Measurements from ENCODE around the gene PAX5.
"Not testable (repeated sequence)": the region's sequence is repeated elsewhere in the genome, so short reads cannot be mapped to it uniquely, and the experiment has no call there.

PAX5 gene

GRCh38 chr9:37033682-37034304 lies at the start of gene PAX5:
PAX5 (minus strand) TSS chr9:37034268; CDS start chr9:37034031, 237 bp downstream.
- TF ChIP-seq CTCF (IDR thresholded peaks at IDR 0.05) (no peak), ZFX (IDR thresholded peaks at IDR 0.05; ENCODE audit: borderline replicate concordance) (no peak)
- peak within 1 kb of the TSS; percentile 68 for H3K27ac ChIP-seq

GRCh38 chr9:37083654-37084053 lies 49.6 kb upstream of the PAX5 start:
- no peak for TF ChIP-seq ZFX (IDR thresholded peaks at IDR 0.05; ENCODE audit: borderline replicate concordance)
- no peak for TF ChIP-seq CTCF (IDR thresholded peaks at IDR 0.05)
- no peak overlapping the region for H3K27ac ChIP-seq

GRCh38 chr9:37082214-37082765 lies 48.2 kb upstream of the PAX5 start:
- TF ChIP-seq CTCF (IDR thresholded peaks at IDR 0.05) (no peak), ZFX (IDR thresholded peaks at IDR 0.05; ENCODE audit: borderline replicate concordance) (no peak)
- H3K27ac ChIP-seq = no peak overlapping the region

GRCh38 chr9:37081507-37081906 lies 47.4 kb upstream of the PAX5 start:
- not testable (repeated sequence) for H3K27ac ChIP-seq

GRCh38 chr9:37080165-37080628 lies 46.1 kb upstream of the PAX5 start:
- peak overlapping the region; percentile 80 for H3K27ac ChIP-seq

- H3K27ac ChIP-seq = peak overlapping the region; percentile 80
- TF ChIP-seq ZFX (IDR thresholded peaks at IDR 0.05; ENCODE audit: borderline replicate concordance) = no peak
- TF ChIP-seq CTCF (IDR thresholded peaks at IDR 0.05) = no peak
These were observed 45.5 kb upstream of the PAX5 start for GRCh38 chr9:37079370-37080164.

- H3K27ac ChIP-seq = not testable (repeated sequence)
These were observed 40.7 kb upstream of the PAX5 start for GRCh38 chr9:37074790-37075189.

- TF ChIP-seq ZFX (IDR thresholded peaks at IDR 0.05; ENCODE audit: borderline replicate concordance) = no peak
- TF ChIP-seq CTCF (IDR thresholded peaks at IDR 0.05) = no peak
- H3K27ac ChIP-seq = no peak overlapping the region
These were observed 32.2 kb upstream of the PAX5 start for GRCh38 chr9:37066139-37066725.
